Spleen (tissue), 11 donors: ENCODE results near the gene CHRND. TPM values are rescaled to one million over a fixed set of nuclear protein-coding genes. Genes with fewer than 3 reads are reported as not detected.

Experiments
- DNase-seq: peaks from one replicate; pipeline ENCODE4 v3.0.0-alpha.2; 2020
- H3K27ac ChIP-seq, 8 donors: fragments of 200-600 bp; sonication (generic) in 7 of 8; 1 replicate in 4 of 8; 2 replicates in 4 of 8; pipeline versions ENCODE4 v1.5.0 to v1.8.0; 2016 to 2021; ENCODE audit warnings: inconsistent platforms in 4 of 8, mild to moderate bottlenecking in 4 of 8, moderate library complexity in 1 of 8
- H3K27me3 ChIP-seq, 7 donors: fragments of 200-600 bp; sonication (generic) in 6 of 7; replicated peaks in 1 of 7; 1 replicate in 4 of 7; 2 replicates in 3 of 7; pipeline versions ENCODE4 v1.5.0 to v1.8.0; 2016 to 2021; ENCODE audit warnings: inconsistent platforms in 3 of 7, mild to moderate bottlenecking in 1 of 7
- H3K36me3 ChIP-seq, 6 donors: fragments of 200-600 bp; sonication (generic) in 5 of 6; 1 replicate in 4 of 6; 2 replicates in 2 of 6; pipeline versions ENCODE4 v1.5.0 to v1.8.0; 2016 to 2021; ENCODE audit warnings: inconsistent platforms in 2 of 6
- H3K4me1 ChIP-seq, 6 donors: fragments of 200-600 bp; sonication (generic) in 5 of 6; 1 replicate in 3 of 6; 2 replicates in 3 of 6; pipeline versions ENCODE4 v1.5.0 to v1.8.0; 2016 to 2021; ENCODE audit warnings: inconsistent platforms in 3 of 6
- H3K4me3 ChIP-seq, 8 donors: fragments of 200-600 bp; sonication (generic) in 7 of 8; 1 replicate in 4 of 8; 2 replicates in 4 of 8; pipeline versions ENCODE4 v1.5.0 to v1.8.0; 2016 to 2021; ENCODE audit warnings: inconsistent platforms in 4 of 8, mild to moderate bottlenecking in 4 of 8, moderate library complexity in 2 of 8
- H3K9me3 ChIP-seq, 8 donors: fragments of 200-600 bp; sonication (generic) in 7 of 8; 1 replicate in 4 of 8; 2 replicates in 4 of 8; pipeline versions ENCODE4 v1.5.0 to v1.8.0; 2016 to 2021; ENCODE audit warnings: inconsistent platforms in 4 of 8
- POLR2A ChIP-seq, 3 donors: fragments of 450-650 bp; IDR thresholded peaks; one replicate each; pipeline ENCODE4 v1.5.1; 2017; ENCODE audit warnings: antibody characterized with exemption in 3 of 3, mild to moderate bottlenecking in 1 of 3
- POLR2AphosphoS5 ChIP-seq, 3 donors: sonication (generic); formaldehyde crosslinking; IDR thresholded peaks; one replicate each; pipeline ENCODE4 v1.5.1; 2017; ENCODE audit warnings: antibody characterized with exemption in 3 of 3
- WGBS, 5 donors: extraction: QIAGEN DNeasy Blood & Tissue Kit in 3 of 5; methylation state at CpG; one replicate each; pipeline versions ENCODE4 v1.1.5 to v1.1.7; 2013 to 2018; 5-methylcytosine and 5-hydroxymethylcytosine counted together
- intact Hi-C: fragments of 100-400 bp; cut with DNase I; formaldehyde crosslinking; loops from one replicate; pipeline ENCODE4 v1.15.0; 2023; ENCODE audit warnings: low total_unique reads
- polyA plus RNA-seq, 3 donors: library from polyadenylated mRNA; stranded (reverse); fragments of 200-250 nt; gene quantifications; one replicate each; pipeline ENCODE4 v1.2.1, GENCODE V29; 2013
- total RNA-seq, 7 donors: library from RNA; depleted of rRNA in 3 of 7; stranded (reverse); fragments of >200 nt in 3 of 7; fragmentation: NEBNext Ultra II Directional in 4 of 7; extraction: Animal tissue kit (Norgen Biotek cat#: 25700) in 4 of 7; gene quantifications; one replicate each; pipeline versions ENCODE4 v1.1.0 to v1.2.1, GENCODE V29; 2016 to 2021
- TF ChIP-seq, protein P1 (sequence below), 11 experiments: fragments of 200-600 bp in 7 of 11; fragments of 450-650 bp in 4 of 11; sonication (generic) in 4 of 11; IDR thresholded peaks in 8 of 11; conservative IDR thresholded peaks in 3 of 11; 1 replicate in 7 of 11; 2 replicates in 4 of 11; pipeline versions ENCODE4 v1.4.0 to v1.8.0; 2016 to 2021; ENCODE audit warnings: antibody characterized with exemption in 11 of 11, inconsistent platforms in 4 of 11, mild to moderate bottlenecking in 1 of 11
- donor health status: healthy with polysubstance abuse.
- donor health status: DM: no; HTN: no; CAD: no; lungs with moderate emphysema.
- donor health status: DM: no; HTN: no; CAD: no.
- donor health status: Bipolar disorder and iron deficiency.
- donor health status: healthy.
- donor health status: DM: no; HTN: no; CAD: no.
- donor health status: DM: yes; HTN: yes; CAD: no.

CHRND gene
- total and polyA plus RNA-seq, 10 donors: 0.32 TPM; not detected in 9

DNA sequence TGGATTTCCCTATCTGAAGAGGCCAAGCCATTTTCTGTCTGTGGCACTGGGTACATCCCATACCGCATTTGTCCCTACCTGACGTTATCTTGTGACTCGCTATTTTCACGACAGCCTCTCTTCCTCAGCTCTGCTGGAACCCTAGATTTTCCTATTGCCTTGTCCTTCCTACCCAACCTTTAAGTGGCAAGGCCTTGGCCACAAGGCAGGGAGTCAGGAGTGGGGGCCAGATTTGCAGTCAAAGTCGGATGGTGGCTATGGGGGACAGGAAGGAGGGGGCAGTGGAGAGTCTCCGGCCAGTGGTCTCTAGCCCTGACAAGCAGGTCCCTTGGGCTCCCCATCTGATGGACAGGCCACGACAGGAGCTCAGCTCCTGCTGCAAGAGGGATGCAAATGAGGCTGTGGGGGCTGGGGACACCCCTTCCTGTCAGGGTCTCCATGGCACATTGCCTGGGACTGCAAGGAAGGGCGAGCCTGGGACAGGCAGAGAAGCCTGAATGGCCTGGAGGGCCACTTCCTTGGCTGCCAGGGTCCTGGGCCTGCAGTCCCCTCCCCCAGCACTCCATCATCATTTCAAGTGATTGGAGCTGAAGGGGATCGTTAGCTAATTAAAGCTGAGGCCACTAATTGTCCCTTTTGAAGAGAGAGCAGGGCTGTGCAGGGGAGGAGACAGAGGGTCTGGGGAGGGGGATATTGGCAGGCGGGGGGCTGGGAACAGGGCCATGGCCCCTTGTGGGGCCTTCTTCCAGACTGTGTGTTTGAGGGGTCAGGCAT, 32.1 kb upstream of the CHRND start:
- Histone ChIP-seq H3K27me3 (peaks cover 0 to 41% (median 4%) of the 10 kb centered on the region in 7 donors), H3K4me3 (no peak overlapping the region), H3K27ac (no peak overlapping the region), H3K36me3 (no peaks in the 10 kb centered on the region), H3K9me3 (no peaks in the 10 kb centered on the region), H3K4me1 (no peaks in the 10 kb centered on the region)
- intact Hi-C loops: no loop called here
- TF ChIP-seq POLR2AphosphoS5 (IDR thresholded peaks at IDR 0.05) (no peak), POLR2A (IDR thresholded peaks at IDR 0.05) (no peak)
- TF ChIP-seq, protein P1, sequence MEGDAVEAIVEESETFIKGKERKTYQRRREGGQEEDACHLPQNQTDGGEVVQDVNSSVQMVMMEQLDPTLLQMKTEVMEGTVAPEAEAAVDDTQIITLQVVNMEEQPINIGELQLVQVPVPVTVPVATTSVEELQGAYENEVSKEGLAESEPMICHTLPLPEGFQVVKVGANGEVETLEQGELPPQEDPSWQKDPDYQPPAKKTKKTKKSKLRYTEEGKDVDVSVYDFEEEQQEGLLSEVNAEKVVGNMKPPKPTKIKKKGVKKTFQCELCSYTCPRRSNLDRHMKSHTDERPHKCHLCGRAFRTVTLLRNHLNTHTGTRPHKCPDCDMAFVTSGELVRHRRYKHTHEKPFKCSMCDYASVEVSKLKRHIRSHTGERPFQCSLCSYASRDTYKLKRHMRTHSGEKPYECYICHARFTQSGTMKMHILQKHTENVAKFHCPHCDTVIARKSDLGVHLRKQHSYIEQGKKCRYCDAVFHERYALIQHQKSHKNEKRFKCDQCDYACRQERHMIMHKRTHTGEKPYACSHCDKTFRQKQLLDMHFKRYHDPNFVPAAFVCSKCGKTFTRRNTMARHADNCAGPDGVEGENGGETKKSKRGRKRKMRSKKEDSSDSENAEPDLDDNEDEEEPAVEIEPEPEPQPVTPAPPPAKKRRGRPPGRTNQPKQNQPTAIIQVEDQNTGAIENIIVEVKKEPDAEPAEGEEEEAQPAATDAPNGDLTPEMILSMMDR (IDR thresholded peaks at IDR 0.05 in 8 of 11, conservative IDR thresholded peaks at IDR 0.05 in 3 of 11): no peak
- peak; percentile 49 for DNase-seq
- 60 to 87% (median 74%) methylated on average over 10 of the region's 10 CpGs for WGBS, 5 donors

DNA sequence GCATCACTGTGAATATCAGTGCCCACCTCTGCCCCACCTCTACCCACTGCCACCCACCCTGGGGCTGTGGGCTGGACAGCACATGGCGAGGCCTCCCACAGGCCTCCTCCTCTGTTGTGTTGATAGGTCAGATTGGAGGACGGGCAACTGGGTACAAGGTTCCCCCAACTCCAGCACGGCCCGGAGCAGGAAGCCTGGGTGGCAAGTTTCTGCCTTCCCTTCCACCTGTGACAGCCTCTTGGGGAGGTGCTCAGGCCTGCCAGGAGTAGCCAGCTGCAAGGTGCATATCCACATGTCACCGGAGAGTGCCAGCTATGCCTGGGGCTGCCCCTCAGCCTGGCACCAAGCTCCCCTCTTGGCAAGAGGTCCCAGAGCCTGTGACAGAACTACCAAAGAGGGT, 31.4 kb upstream of the CHRND start:
- Histone ChIP-seq H3K27ac (no peak overlapping the region), H3K9me3 (no peaks in the 10 kb centered on the region), H3K4me3 (no peak overlapping the region), H3K4me1 (no peaks in the 10 kb centered on the region), H3K27me3 (peaks cover 0 to 41% (median 0%) of the 10 kb centered on the region in 7 donors), H3K36me3 (no peaks in the 10 kb centered on the region)
- TF ChIP-seq POLR2AphosphoS5 (IDR thresholded peaks at IDR 0.05) (no peak), POLR2A (IDR thresholded peaks at IDR 0.05) (no peak)
- TF ChIP-seq, protein P1 (IDR thresholded peaks at IDR 0.05 in 8 of 11, conservative IDR thresholded peaks at IDR 0.05 in 3 of 11): no peak
- intact Hi-C loops: no loop called here
- WGBS, 5 donors: 79 to 97% (median 88%) methylated on average over 5 of the region's 5 CpGs
- no peak for DNase-seq

DNA sequence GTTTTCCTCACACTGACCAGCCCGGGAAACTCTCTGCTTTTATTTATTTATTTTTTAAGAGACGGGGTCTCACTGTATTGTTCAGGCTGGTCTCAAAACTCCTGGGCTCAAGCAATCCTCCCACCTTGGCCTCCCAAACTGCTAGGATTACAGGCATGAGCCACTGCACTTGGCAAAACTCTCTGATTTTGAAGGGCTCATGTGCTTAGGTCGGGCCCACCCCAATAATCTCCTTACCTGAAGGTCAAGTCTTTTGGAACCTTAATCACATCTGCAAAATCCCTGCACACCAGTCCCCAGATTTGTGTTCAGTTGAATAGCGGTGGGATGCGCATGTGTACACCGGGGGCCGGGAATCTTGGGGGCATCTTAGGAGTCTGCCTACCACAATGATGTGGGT, 30.7 kb upstream of the CHRND start:
- intact Hi-C loops: no loop called here
- H3K27ac ChIP-seq: no peak overlapping the region
- TF ChIP-seq, protein P1 (IDR thresholded peaks at IDR 0.05 in 8 of 11, conservative IDR thresholded peaks at IDR 0.05 in 3 of 11): no peak
- H3K9me3 ChIP-seq: no peaks in the 10 kb centered on the region
- H3K4me1 ChIP-seq: no peaks in the 10 kb centered on the region
- no peaks in the 10 kb centered on the region for H3K36me3 ChIP-seq
- no peak for DNase-seq
- H3K4me3 ChIP-seq: no peak overlapping the region
- H3K27me3 ChIP-seq: peaks cover 0 to 41% (median 0%) of the 10 kb centered on the region in 7 donors
- 83 to 94% (median 89%) methylated on average over 7 of the region's 7 CpGs for WGBS, 5 donors

DNA sequence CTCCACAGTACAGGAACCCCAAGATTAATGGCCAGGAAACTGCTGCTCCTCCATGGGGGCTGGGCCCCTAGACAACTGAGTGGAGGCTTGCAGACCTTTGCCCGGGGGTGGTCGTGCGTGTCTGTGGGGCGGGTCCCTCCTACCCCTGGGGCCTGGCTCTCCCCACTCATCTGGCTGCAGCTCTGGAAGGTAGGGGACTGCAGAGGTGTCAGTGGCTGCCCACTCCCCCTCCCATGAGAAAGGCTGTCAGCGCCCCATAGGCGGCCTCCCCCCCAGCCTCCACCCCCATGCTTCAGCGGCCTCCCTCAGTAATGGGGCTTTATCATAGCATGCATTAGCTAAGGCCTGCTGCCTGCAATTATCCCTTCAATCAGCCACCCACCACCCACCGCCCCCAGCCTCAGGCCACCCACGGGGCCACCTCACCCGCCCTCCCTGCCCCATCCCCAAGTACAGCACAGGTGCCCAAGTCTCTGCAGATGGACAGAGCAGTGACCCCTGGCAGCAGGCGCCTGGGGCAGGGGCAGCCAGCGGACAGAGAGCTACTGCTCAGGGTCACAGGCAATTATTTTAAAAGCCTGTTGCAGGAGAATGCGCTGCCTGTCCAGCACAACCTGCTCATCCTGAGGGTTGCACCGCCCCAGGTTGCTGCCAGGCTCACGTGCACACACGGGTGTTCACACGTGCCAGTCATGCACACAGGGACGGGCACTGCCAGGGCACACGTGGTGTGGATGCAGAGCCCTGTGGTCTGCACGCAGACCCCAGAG, 29.3 kb upstream of the CHRND start:
- no peak overlapping the region for H3K4me3 ChIP-seq
- intact Hi-C loops: no loop called here
- H3K4me1 ChIP-seq: peaks cover 0 to 10% (median 4%) of the 10 kb centered on the region in 6 donors
- peaks cover 0 to 42% (median 0%) of the 10 kb centered on the region in 7 donors for H3K27me3 ChIP-seq
- TF ChIP-seq, protein P1 (IDR thresholded peaks at IDR 0.05 in 8 of 11, conservative IDR thresholded peaks at IDR 0.05 in 3 of 11): no peak
- TF ChIP-seq POLR2AphosphoS5 (IDR thresholded peaks at IDR 0.05): no peak
- no peak for TF ChIP-seq POLR2A (IDR thresholded peaks at IDR 0.05)
- no peak overlapping the region for H3K27ac ChIP-seq
- no peaks in the 10 kb centered on the region for H3K9me3 ChIP-seq
- DNase-seq: no peak
- 74 to 95% (median 82%) methylated on average over 3 to 20 of the region's 20 CpGs for WGBS, 5 donors
- H3K36me3 ChIP-seq: no peaks in the 10 kb centered on the region
